ENCODE data around the gene POMGNT1.

POMGNT1 gene

GRCh38 chr1:46183926-46184557, 14.2 kb downstream of the POMGNT1 start:
- in situ Hi-C loops (cut with MboI; ENCODE audit: low sequenced_read_pairs): no loop called here

- in situ Hi-C loops (cut with MboI; ENCODE audit: low sequenced_read_pairs): no loop called here
Observed at GRCh38 chr1:46183079-46183847, 15.0 kb downstream of the POMGNT1 start.

- in situ Hi-C loops (cut with MboI; ENCODE audit: low sequenced_read_pairs): no loop called here
Observed at GRCh38 chr1:46181343-46182260, 16.6 kb downstream of the POMGNT1 start.

- in situ Hi-C loops (cut with MboI; ENCODE audit: low sequenced_read_pairs): no loop called here
Observed at GRCh38 chr1:46180082-46180616, 18.1 kb downstream of the POMGNT1 start.

GRCh38 chr1:46179138-46180081, 18.8 kb downstream of the POMGNT1 start:
- in situ Hi-C loops (cut with MboI; ENCODE audit: low sequenced_read_pairs): loop anchor here (5.0 kb wide), 1 partner anchor 142 kb away; no protein-coding TSS in a partner anchor

- in situ Hi-C loops (cut with MboI; ENCODE audit: low sequenced_read_pairs): loop anchor here (5.0 kb wide), 1 partner anchor 139 kb away; no protein-coding TSS in a partner anchor
Observed at GRCh38 chr1:46176211-46176865, 21.9 kb downstream of the POMGNT1 start, which contains the start of gene P3R3URF. P3R3URF (minus strand) TSS chr1:46176488; CDS start chr1:46176471, 17 bp downstream.

GRCh38 chr1:46175243-46175642, 23.0 kb downstream of the POMGNT1 start:
- in situ Hi-C loops (cut with MboI; ENCODE audit: low sequenced_read_pairs): loop anchor here (5.0 kb wide), 1 partner anchor 138 kb away; no protein-coding TSS in a partner anchor

- in situ Hi-C loops (cut with MboI; ENCODE audit: low sequenced_read_pairs): loop anchor here (5.0 kb wide), 1 partner anchor 137 kb away; no protein-coding TSS in a partner anchor
Observed at GRCh38 chr1:46174448-46175231, 23.6 kb downstream of the POMGNT1 start, which contains the start of gene TSPAN1. TSPAN1 (plus strand) TSS chr1:46175087; CDS start chr1:46181108, 6,021 bp downstream.

- in situ Hi-C loops (cut with MboI; ENCODE audit: low sequenced_read_pairs): no loop called here
Observed at GRCh38 chr1:46173361-46173856, 24.8 kb downstream of the POMGNT1 start.

GRCh38 chr1:46172321-46172720, 25.9 kb downstream of the POMGNT1 start:
- in situ Hi-C loops (cut with MboI; ENCODE audit: low sequenced_read_pairs): no loop called here

- in situ Hi-C loops (cut with MboI; ENCODE audit: low sequenced_read_pairs): no loop called here
Observed at GRCh38 chr1:46171871-46172270, 26.4 kb downstream of the POMGNT1 start.

GRCh38 chr1:46171351-46171750, 26.9 kb downstream of the POMGNT1 start:
- in situ Hi-C loops (cut with MboI; ENCODE audit: low sequenced_read_pairs): no loop called here

- in situ Hi-C loops (cut with MboI; ENCODE audit: low sequenced_read_pairs): no loop called here
Observed at GRCh38 chr1:46169811-46170454, 28.3 kb downstream of the POMGNT1 start.

- in situ Hi-C loops (cut with MboI; ENCODE audit: low sequenced_read_pairs): no loop called here
Observed at GRCh38 chr1:46168477-46168876, 29.8 kb downstream of the POMGNT1 start.

GRCh38 chr1:46166521-46167462, 31.4 kb downstream of the POMGNT1 start:
- in situ Hi-C loops (cut with MboI; ENCODE audit: low sequenced_read_pairs): no loop called here

- in situ Hi-C loops (cut with MboI; ENCODE audit: low sequenced_read_pairs): no loop called here
Observed at GRCh38 chr1:46160212-46160611, 38.0 kb downstream of the POMGNT1 start.

Data from HL-60/S4 treated with retinoic acid at 250 ng/mL for 4 days and 3 days (cell line).